Spleen (tissue), 7 donors: ENCODE data around the gene MCM7.

Source experiments
- CTCF ChIP-seq, 11 experiments: fragments of 200-600 bp in 7 of 11; fragments of 450-650 bp in 4 of 11; sonication (generic) in 4 of 11; IDR thresholded peaks in 8 of 11; conservative IDR thresholded peaks in 3 of 11; 1 replicate in 7 of 11; 2 replicates in 4 of 11; pipeline versions ENCODE4 v1.4.0 to v1.8.0; 2016 to 2021; ENCODE audit warnings: antibody characterized with exemption in 11 of 11, inconsistent platforms in 4 of 11, mild to moderate bottlenecking in 1 of 11
- POLR2A ChIP-seq, 3 donors: fragments of 450-650 bp; IDR thresholded peaks; one replicate each; pipeline ENCODE4 v1.5.1; 2017; ENCODE audit warnings: antibody characterized with exemption in 3 of 3, mild to moderate bottlenecking in 1 of 3
- donor health status: DM: no; HTN: no; CAD: no; lungs with moderate emphysema.
- donor health status: DM: no; HTN: no; CAD: no.
- donor health status: DM: no; HTN: no; CAD: no.

- no peak for TF ChIP-seq CTCF (IDR thresholded peaks at IDR 0.05 in 8 of 11, conservative IDR thresholded peaks at IDR 0.05 in 3 of 11)
- TF ChIP-seq POLR2A (IDR thresholded peaks at IDR 0.05): no peak
These were observed 40.4 kb upstream of the MCM7 start for GRCh38 chr7:100141555-100141949.
